IPS DF 19.7 (cell line): Measurements from ENCODE around the gene SNAPC2.

Experiments
- DNase-seq: peaks from one replicate; pipeline ENCODE4 v3.0.0-alpha.2; 2013; ENCODE audit warnings: low read depth, low spot score

The SNAPC2 gene

DNA sequence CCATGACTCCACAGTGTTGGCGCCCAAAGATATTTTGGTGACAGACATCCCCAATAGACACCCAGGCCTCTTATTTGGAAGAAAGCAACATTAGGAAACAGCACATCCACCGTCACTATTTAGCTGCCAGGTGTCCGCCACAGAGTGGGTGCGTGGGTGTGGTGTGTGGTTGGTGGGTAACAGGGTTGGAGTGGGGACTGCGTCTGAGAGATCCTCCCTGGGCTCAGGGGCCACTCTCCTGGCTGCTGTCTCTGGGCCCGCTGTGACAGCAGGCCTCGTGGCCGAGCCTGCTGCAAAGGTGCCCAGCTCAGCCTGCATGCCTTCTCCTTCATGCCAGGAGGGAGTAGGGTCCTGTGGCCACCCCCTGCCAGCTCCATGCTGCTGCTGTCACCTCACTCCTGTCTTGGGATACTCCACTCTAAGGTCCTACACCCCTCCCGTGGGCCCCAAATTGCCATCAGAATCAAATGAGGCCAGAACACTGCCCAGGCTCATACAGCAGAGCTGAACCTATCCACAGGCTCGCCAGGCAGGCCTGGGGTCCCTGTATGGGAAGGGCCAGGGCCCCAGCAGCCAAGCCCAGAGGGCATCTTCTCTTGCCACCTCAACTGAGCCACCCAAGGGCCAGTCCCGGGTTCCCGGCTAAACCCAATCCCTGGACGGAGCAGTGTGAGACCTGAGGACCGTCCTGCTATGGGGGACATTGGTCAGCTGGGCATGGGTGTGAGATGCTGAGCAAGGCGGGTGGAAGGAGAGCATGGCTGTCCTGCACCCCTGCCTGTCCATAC, 48.1 kb downstream of the SNAPC2 start:
- DNase-seq: no peak

DNA sequence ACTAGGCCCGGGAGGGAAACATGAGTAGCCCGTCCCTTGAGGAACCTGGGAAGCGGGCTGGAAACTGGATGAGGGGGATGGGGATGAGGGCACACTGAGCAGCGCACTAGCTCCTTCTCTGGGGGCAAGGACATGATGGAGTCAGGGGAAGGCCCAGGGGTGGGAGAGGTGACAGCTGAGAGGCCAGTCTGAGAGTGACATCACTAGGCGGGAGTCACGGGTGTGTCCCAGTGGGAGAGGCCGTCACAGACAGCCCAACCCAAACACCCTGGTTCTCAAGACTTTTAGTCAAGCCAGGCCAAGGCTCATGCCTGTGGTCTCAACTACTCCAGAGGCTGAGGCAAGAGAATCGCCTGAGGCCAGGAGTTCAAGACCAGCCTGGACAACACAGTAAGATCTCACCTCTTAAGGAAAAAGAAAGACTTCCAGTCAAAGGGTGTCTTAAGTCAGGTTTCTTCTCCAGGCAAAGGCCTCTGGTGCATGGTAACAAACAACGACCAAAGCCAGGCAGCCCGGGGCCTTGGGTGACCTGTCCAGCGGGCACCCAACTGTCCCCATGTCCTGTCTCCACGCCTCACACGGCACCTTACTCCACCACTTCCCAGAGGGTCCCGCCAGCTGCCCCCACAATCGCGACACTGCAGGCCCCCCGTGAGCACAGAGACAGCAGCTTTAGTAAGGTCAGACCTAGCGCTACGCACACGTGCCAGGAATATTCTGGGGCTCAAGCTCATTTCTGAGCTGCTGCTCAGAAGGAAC, 48.8 kb downstream of the SNAPC2 start:
- DNase-seq: no peak

DNA sequence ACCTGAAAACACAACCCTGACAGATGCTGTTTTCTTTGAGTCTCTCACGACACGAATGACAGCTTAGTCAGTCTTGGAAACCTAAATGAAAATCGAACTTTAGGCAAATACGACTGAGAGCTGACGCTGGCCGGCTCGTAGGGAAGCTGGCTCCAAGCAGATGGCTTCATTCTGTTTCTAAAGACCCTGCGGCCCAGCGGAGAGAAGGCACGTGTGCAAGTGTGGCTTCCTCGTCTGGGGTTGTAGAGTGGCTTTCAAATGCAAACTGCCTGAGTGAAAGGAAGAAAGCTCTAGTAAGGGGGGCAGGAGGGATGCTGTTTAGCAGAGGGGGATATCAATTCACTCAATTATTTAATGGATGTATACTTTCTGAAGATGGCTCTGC, 49.4 kb downstream of the SNAPC2 start:
- DNase-seq: no peak

DNA sequence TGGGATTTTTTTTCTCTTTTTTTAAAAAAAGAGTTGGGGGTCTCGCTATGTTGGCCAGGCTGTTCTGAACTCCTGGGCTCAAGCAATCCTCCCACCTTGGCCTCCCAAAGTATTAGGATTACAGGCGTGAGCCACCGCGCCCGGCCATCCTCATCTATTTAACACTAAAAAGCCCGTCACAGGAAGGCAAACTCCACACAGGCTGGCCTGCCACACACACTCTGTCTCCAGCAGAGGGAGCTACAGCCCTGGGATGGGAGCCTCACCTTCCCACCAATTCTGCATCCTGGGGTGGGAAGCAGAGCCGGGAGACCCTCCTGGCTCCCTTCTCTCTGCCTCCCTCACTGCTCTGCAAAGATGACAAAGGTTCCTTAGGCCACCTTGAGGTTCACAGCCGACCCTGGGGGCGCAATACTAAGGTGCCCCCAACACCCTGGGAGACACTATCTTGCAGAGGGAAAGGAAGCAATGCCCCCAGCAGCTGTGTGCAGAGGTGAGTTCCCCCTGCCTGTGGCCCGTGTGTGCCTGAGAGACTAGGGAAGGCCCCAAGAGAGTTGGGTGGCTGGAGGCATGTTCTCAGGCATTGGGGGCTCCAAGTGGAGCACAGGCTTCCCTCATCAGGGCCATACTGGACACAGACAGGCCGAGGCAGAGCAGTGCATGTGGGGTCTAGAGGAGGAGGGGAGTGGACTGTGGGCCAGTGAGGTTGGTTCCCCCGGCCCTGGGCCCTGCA, 50.7 kb downstream of the SNAPC2 start:
- DNase-seq: no peak

DNA sequence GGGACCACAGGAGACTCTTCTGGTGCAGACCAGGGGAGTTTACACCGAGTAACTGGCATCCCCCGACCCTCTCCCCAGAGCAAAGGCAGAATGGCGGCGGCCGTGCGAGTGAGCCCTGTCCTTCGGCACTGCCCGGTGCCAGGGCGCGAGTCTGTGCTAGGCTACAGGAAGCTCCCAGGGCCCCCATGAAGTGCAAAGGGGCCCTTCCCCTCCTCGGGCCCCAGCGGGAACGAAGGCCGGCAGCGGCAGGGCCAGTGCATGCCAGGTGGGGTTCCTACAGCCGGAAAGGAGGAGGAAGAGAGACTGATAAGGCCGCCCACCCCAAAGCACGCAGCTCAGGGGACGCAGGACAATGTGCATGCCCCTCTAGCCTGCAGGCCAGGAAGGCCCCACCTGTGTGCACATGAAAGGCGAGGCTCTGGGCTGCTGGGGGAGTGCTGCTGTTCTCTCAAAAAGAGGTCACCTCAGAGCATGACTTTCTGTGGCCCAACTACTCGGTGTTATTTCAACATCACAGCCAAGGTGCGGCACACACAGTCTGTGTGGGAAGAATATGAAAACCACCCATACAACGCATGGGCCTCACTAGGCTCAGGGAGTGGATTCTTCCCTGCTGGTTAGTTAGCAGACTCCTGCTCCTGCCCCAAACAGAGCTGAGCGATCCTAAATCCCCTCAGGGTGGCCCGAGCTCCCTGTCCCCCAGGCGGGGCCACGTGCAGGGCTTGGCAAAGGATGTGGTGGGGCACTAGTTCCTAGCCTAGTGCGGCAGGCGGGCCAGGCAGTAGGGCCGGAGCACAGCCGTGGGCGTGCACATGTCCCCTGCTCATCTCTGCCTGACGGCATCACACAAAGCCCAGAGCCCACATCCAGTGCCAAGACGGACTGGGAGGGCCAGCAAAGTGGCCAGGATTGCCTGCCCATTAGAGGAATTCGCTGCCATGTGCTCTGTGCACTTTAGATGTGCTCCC, 51.7 kb downstream of the SNAPC2 start:
- DNase-seq: no peak
